ENCODE results near the gene OCSTAMP.

DNA sequence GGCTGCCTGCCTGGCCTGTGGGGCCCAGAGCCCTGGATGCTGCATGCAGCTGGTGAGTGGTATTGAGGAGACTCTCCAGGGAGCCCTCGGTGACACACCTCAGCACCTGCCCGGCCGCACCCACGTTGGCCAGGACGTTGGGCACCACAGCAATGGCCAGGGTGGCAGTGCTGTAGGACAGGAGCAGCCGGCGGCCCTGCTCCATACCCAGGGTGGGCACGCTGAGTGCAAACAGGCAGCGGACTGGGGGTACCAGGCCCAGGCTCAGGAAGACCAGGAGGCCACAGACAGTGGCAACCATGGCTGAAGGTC lies 4.7 kb downstream of the OCSTAMP start:
- TF ChIP-seq, protein P1, sequence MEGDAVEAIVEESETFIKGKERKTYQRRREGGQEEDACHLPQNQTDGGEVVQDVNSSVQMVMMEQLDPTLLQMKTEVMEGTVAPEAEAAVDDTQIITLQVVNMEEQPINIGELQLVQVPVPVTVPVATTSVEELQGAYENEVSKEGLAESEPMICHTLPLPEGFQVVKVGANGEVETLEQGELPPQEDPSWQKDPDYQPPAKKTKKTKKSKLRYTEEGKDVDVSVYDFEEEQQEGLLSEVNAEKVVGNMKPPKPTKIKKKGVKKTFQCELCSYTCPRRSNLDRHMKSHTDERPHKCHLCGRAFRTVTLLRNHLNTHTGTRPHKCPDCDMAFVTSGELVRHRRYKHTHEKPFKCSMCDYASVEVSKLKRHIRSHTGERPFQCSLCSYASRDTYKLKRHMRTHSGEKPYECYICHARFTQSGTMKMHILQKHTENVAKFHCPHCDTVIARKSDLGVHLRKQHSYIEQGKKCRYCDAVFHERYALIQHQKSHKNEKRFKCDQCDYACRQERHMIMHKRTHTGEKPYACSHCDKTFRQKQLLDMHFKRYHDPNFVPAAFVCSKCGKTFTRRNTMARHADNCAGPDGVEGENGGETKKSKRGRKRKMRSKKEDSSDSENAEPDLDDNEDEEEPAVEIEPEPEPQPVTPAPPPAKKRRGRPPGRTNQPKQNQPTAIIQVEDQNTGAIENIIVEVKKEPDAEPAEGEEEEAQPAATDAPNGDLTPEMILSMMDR (IDR thresholded peaks at IDR 0.05; ENCODE audit: insufficient read depth, low read length) = no peak
- no peak for TF ChIP-seq GABPA (IDR thresholded peaks at IDR 0.05; ENCODE audit: low read depth)
- no peak for TF ChIP-seq POLR2AphosphoS5 (IDR thresholded peaks at IDR 0.05; ENCODE audit: low read depth)
- TF ChIP-seq, protein P2, sequence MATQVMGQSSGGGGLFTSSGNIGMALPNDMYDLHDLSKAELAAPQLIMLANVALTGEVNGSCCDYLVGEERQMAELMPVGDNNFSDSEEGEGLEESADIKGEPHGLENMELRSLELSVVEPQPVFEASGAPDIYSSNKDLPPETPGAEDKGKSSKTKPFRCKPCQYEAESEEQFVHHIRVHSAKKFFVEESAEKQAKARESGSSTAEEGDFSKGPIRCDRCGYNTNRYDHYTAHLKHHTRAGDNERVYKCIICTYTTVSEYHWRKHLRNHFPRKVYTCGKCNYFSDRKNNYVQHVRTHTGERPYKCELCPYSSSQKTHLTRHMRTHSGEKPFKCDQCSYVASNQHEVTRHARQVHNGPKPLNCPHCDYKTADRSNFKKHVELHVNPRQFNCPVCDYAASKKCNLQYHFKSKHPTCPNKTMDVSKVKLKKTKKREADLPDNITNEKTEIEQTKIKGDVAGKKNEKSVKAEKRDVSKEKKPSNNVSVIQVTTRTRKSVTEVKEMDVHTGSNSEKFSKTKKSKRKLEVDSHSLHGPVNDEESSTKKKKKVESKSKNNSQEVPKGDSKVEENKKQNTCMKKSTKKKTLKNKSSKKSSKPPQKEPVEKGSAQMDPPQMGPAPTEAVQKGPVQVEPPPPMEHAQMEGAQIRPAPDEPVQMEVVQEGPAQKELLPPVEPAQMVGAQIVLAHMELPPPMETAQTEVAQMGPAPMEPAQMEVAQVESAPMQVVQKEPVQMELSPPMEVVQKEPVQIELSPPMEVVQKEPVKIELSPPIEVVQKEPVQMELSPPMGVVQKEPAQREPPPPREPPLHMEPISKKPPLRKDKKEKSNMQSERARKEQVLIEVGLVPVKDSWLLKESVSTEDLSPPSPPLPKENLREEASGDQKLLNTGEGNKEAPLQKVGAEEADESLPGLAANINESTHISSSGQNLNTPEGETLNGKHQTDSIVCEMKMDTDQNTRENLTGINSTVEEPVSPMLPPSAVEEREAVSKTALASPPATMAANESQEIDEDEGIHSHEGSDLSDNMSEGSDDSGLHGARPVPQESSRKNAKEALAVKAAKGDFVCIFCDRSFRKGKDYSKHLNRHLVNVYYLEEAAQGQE (IDR thresholded peaks at IDR 0.05; ENCODE audit: insufficient replicate concordance, low read depth) = no peak
- no peak for TF ChIP-seq SPI1 (IDR thresholded peaks at IDR 0.05; ENCODE audit: borderline replicate concordance, low read depth)
